HCT116 (cell line): Measurements from ENCODE around the gene RAB19.

ENCODE experiments used
- EZH2phosphoT487 ChIP-seq: fragments of 200-600 bp; IDR thresholded peaks from 2 replicates; pipeline ENCODE4 v1.6.1; 2018; ENCODE audit warnings: antibody characterized with exemption, borderline replicate concordance
- FOSL1 ChIP-seq: IDR thresholded peaks from 2 replicates; pipeline ENCODE4 v1.6.1; 2012; ENCODE audit warnings: low read depth
- TF ChIP-seq, protein P1 (sequence below), 3 experiments: fragments of 200-600 bp in 1 of 3; sonication (generic) in 1 of 3; IDR thresholded peaks in 2 of 3; conservative IDR thresholded peaks in 1 of 3; 2 replicates each; pipeline ENCODE4 v1.5.1; 2012 to 2017; ENCODE audit warnings: low read depth in 2 of 3, low read length in 2 of 3, antibody characterized with exemption in 1 of 3, borderline replicate concordance in 1 of 3, control low read depth in 1 of 3, mild to moderate bottlenecking in 1 of 3, mixed read lengths in 1 of 3, mixed run types in 1 of 3, moderate library complexity in 1 of 3; ENCODE audit not compliant: insufficient read depth in 1 of 3
- TF ChIP-seq, protein P2 (sequence below): IDR thresholded peaks from 2 replicates; pipeline ENCODE4 v1.6.1; 2012
- TF ChIP-seq, protein P3 (sequence below): IDR thresholded peaks from 2 replicates; pipeline ENCODE4 v1.6.1; 2012

DNA sequence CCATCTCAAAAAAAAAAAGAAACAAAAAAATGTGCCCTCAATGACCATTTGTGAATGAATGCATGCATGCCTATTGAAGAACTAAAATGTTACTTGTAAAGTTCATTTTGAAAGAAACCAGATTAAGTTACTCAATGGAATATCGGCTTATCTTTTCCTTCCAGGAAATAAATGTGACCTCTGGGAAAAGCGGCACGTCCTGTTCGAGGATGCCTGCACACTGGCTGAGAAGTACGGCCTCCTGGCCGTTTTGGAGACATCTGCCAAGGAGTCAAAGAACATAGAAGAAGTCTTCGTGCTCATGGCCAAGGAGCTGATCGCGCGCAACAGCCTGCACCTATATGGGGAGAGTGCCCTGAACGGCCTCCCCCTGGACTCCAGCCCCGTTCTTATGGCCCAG is 21.9 kb downstream of the RAB19 start:
- TF ChIP-seq, protein P1, sequence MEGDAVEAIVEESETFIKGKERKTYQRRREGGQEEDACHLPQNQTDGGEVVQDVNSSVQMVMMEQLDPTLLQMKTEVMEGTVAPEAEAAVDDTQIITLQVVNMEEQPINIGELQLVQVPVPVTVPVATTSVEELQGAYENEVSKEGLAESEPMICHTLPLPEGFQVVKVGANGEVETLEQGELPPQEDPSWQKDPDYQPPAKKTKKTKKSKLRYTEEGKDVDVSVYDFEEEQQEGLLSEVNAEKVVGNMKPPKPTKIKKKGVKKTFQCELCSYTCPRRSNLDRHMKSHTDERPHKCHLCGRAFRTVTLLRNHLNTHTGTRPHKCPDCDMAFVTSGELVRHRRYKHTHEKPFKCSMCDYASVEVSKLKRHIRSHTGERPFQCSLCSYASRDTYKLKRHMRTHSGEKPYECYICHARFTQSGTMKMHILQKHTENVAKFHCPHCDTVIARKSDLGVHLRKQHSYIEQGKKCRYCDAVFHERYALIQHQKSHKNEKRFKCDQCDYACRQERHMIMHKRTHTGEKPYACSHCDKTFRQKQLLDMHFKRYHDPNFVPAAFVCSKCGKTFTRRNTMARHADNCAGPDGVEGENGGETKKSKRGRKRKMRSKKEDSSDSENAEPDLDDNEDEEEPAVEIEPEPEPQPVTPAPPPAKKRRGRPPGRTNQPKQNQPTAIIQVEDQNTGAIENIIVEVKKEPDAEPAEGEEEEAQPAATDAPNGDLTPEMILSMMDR (IDR thresholded peaks at IDR 0.05 in 2 of 3, conservative IDR thresholded peaks at IDR 0.05 in 1 of 3; ENCODE audit: borderline replicate concordance in 1 of 3, insufficient read depth in 1 of 3, low read depth in 2 of 3, low read length in 2 of 3) = no peak
- TF ChIP-seq, protein P2, sequence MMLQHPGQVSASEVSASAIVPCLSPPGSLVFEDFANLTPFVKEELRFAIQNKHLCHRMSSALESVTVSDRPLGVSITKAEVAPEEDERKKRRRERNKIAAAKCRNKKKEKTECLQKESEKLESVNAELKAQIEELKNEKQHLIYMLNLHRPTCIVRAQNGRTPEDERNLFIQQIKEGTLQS = no peak
- TF ChIP-seq, protein P3, sequence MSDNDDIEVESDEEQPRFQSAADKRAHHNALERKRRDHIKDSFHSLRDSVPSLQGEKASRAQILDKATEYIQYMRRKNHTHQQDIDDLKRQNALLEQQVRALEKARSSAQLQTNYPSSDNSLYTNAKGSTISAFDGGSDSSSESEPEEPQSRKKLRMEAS = no peak
- TF ChIP-seq EZH2phosphoT487 = no peak
- TF ChIP-seq FOSL1 = no peak
